Prostate gland (tissue), 2 donors: ENCODE results near the gene SLC34A3. TPM values are rescaled to one million over a fixed set of nuclear protein-coding genes. Genes with fewer than 3 reads are reported as not detected.

ENCODE experiments used
- DNase-seq: peaks from one replicate; pipeline ENCODE4 v3.0.0-alpha.2; 2019; ENCODE audit warnings: low spot score
- H3K27ac ChIP-seq, 2 donors: fragments of 200-600 bp; sonication (generic); 2 replicates each; pipeline ENCODE4 v1.5.1; 2017 to 2019
- H3K27me3 ChIP-seq: fragments of 200-600 bp; sonication (generic); replicated peaks from 2 replicates; pipeline ENCODE4 v1.5.1; 2019; ENCODE audit not compliant: insufficient read depth
- H3K36me3 ChIP-seq, 2 donors: fragments of 200-600 bp; sonication (generic); 1 replicate in 1 of 2; 2 replicates in 1 of 2; pipeline versions ENCODE4 v1.5.1 to v1.8.1; 2017 to 2019
- H3K4me1 ChIP-seq: fragments of 200-600 bp; sonication (generic); replicated peaks from 2 replicates; pipeline ENCODE4 v1.5.1; 2019
- H3K4me3 ChIP-seq, 2 donors: fragments of 200-600 bp; sonication (generic); 2 replicates each; pipeline ENCODE4 v1.5.1; 2017 to 2019
- H3K9me3 ChIP-seq: fragments of 200-600 bp; sonication (generic); 2 replicates; pipeline ENCODE4 v1.5.1; 2017
- CTCF ChIP-seq, 4 experiments: fragments of 200-600 bp in 2 of 4; fragments of 450-650 bp in 2 of 4; sonication (generic) in 2 of 4; IDR thresholded peaks; 1 replicate in 3 of 4; 2 replicates in 1 of 4; pipeline ENCODE4 v1.5.1; 2016 to 2019; ENCODE audit warnings: antibody characterized with exemption in 4 of 4, mild to moderate bottlenecking in 2 of 4, moderate library complexity in 2 of 4
- POLR2A ChIP-seq: fragments of 450-650 bp; IDR thresholded peaks from one replicate; pipeline ENCODE4 v1.6.1; 2016; ENCODE audit warnings: antibody characterized with exemption, mild to moderate bottlenecking
- POLR2AphosphoS5 ChIP-seq: sonication (generic); formaldehyde crosslinking; IDR thresholded peaks from one replicate; pipeline ENCODE4 v1.6.1; 2017; ENCODE audit warnings: antibody characterized with exemption
- WGBS: methylation state at CpG from one replicate; pipeline ENCODE4 v1.1.5; 2018; 5-methylcytosine and 5-hydroxymethylcytosine counted together
- intact Hi-C: fragments of 100-400 bp; cut with DNase I; formaldehyde crosslinking; loops from one replicate; pipeline ENCODE4 v1.14.2; 2022
- total RNA-seq, 2 donors: library from RNA; depleted of rRNA; stranded (reverse); fragments of >200 nt; gene quantifications; one replicate each; pipeline ENCODE4 v1.1.0, GENCODE V29; 2016

The SLC34A3 gene
- total RNA-seq, 2 donors from 2014 or later = 0.57 TPM; not detected in 1

- no peak for TF ChIP-seq CTCF (IDR thresholded peaks at IDR 0.05)
- H3K4me3 ChIP-seq = no peak overlapping the region
- no peak overlapping the region for H3K27ac ChIP-seq
- H3K4me1 ChIP-seq = peaks cover 44% of the 10 kb centered on the region
- WGBS = 60% methylated on average over 4 of the region's 10 CpGs
- intact Hi-C loops = no loop called here
- DNase-seq = no peak
- H3K36me3 ChIP-seq = peaks cover 0 to 3% of the 10 kb centered on the region in 2 donors
- no peaks in the 10 kb centered on the region for H3K9me3 ChIP-seq
- no peaks in the 10 kb centered on the region for H3K27me3 ChIP-seq
These were observed 35.8 kb upstream of the SLC34A3 start for GRCh38 chr9:137194909-137195308.

- no peak for TF ChIP-seq CTCF (IDR thresholded peaks at IDR 0.05)
- no peak for TF ChIP-seq POLR2AphosphoS5
- no peak for TF ChIP-seq POLR2A
- Histone ChIP-seq H3K36me3 (no peaks in the 10 kb centered on the region), H3K27me3 (no peaks in the 10 kb centered on the region), H3K4me1 (peaks cover 41% of the 10 kb centered on the region), H3K4me3 (no peak overlapping the region), H3K27ac (no peak overlapping the region), H3K9me3 (no peaks in the 10 kb centered on the region)
- WGBS = 48% methylated on average over 21 of the region's 21 CpGs
- no peak for DNase-seq
- intact Hi-C loops = no loop called here
These were observed 35.0 kb upstream of the SLC34A3 start for GRCh38 chr9:137195525-137196220.

DNA sequence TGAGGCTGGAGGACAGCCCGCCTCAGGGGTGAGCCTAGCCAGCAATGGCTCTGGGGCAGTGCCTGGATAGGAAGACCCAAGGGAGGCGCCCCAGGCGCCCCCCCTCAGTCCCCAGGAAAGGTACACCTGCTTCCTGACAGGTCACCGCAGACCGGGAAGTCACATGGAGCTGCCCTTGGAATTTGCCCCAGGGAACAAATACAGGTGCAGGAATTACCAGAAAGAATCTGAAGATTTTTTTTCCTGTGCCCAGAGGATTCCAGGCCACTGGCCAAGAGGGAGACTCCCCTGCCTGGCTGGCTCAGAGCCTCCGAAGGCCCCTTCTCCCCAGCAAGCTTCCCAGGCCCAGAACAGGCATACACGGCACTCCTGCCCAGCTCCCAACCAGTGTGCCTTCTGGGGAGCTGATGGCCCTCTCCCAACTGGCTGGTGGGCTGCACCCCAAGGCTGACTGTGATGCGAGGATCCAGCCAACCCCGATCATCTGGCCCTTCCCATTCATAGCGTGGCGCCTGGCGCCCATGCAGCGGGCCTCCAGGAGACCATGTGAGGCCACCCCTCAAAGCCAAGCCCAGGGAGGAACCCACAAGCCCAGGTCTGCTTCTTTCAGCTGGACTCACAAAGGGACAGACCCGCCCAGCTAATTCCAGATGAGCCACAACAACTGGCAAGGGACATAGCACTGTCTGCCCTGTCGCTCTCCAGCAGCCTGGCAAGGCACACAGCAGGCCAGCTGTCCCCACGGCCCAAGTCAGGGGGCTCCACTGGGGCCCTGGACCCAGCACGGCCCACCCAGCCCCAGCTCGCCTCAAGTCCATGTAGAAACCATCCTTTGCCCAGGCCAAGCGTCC, 32.4 kb upstream of the SLC34A3 start:
- Histone ChIP-seq H3K27ac (no peak overlapping the region), H3K9me3 (no peaks in the 10 kb centered on the region), H3K4me1 (peaks cover 46% of the 10 kb centered on the region), H3K36me3 (no peaks in the 10 kb centered on the region), H3K27me3 (no peaks in the 10 kb centered on the region), H3K4me3 (no peak overlapping the region)
- DNase-seq = no peak
- TF ChIP-seq POLR2AphosphoS5 (peak; percentile 64), CTCF (IDR thresholded peaks at IDR 0.05) (no peak)
- intact Hi-C loops = no loop called here
- WGBS = 65% methylated on average over 16 of the region's 19 CpGs

GRCh38 chr9:137198902-137199283, 31.8 kb upstream of the SLC34A3 start:
- H3K9me3 ChIP-seq = no peaks in the 10 kb centered on the region
- H3K36me3 ChIP-seq = no peaks in the 10 kb centered on the region
- intact Hi-C loops = no loop called here
- no peak overlapping the region for H3K27ac ChIP-seq
- no peak for TF ChIP-seq POLR2AphosphoS5
- TF ChIP-seq POLR2A = no peak
- TF ChIP-seq CTCF (IDR thresholded peaks at IDR 0.05) = no peak
- no peak for DNase-seq
- peak overlapping the region in 1 of 2 donors; percentile 61 for H3K4me3 ChIP-seq
- peaks cover 52% of the 10 kb centered on the region for H3K4me1 ChIP-seq
- no peaks in the 10 kb centered on the region for H3K27me3 ChIP-seq
- 87% methylated on average over 11 of the region's 11 CpGs for WGBS
